Lower leg skin (tissue), 4 donors: ENCODE results near the gene TAS2R1. TPM values are rescaled to one million over a fixed set of nuclear protein-coding genes. Genes with fewer than 3 reads are reported as not detected.

Source experiments
- DNase-seq, 2 donors: peaks; one replicate each; pipeline ENCODE4 v3.0.0-alpha.2; 2019; ENCODE audit warnings: low spot score in 2 of 2
- H3K4me3 ChIP-seq: fragments of 200-600 bp; sonication (generic); 2 replicates; pipeline ENCODE4 v1.5.1; 2017; ENCODE audit warnings: mild to moderate bottlenecking, low read depth; ENCODE audit not compliant: poor library complexity, severe bottlenecking
- POLR2A ChIP-seq, 2 donors: fragments of 450-650 bp; IDR thresholded peaks; one replicate each; pipeline ENCODE4 v1.6.1; 2016 to 2017; ENCODE audit warnings: antibody characterized with exemption in 2 of 2, mild to moderate bottlenecking in 1 of 2, moderate library complexity in 1 of 2
- WGBS, 2 donors: methylation state at CpG; one replicate each; pipeline ENCODE4 v1.1.5; 2018; 5-methylcytosine and 5-hydroxymethylcytosine counted together
- intact Hi-C: fragments of 100-400 bp; cut with DNase I; formaldehyde crosslinking; loops from one replicate; pipeline ENCODE4 v1.15.0; 2023; ENCODE audit warnings: low total_unique reads
- total RNA-seq, 4 donors: library from RNA; depleted of rRNA; stranded (reverse); fragments of >200 nt; gene quantifications; one replicate each; pipeline ENCODE4 v1.1.0, GENCODE V29; 2016
- TF ChIP-seq, protein P1 (sequence below), 3 donors: fragments of 450-650 bp; IDR thresholded peaks; one replicate each; pipeline ENCODE4 v1.5.1; 2016; ENCODE audit warnings: antibody characterized with exemption in 3 of 3, mild to moderate bottlenecking in 3 of 3, moderate library complexity in 2 of 3

Gene TAS2R1
- total RNA-seq, 4 donors from 2014 or later = not detected

DNA sequence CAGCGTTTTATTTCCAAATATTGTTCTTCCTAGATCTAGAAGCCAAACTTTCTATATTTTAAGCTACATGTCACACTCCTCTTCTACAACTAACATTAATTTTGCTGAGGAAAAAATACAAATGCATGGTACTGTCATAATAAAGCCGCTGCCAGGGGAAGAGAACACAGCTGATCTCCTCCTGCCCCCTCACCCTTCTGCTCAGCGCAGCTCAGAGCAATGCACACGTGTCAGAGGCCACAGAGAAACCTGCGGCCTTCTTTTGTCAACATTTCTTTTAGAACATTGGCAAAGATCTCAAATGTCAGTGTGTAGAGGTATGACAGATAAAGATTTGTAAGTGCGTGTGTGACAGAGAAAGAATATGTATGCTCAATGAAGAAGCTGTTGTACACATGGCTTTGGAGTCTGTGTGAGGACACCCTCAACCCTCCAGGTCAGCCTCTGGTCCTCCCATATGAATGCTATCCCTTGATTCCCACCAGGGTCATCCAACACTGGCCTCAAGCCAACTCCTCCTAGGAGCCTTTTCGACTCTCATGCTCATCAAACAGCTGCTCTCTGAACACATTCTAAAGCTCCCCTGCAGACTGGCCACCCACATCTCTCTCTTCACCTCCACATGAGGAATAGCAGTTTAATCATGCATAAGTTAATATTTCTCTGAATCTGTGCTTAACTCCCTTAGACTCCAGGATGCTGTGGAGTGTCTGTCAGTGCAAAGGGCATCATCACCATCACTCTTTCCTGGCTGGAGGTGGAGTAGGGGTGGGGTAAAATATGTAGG, 40.9 kb downstream of the TAS2R1 start:
- no peak for TF ChIP-seq POLR2A (IDR thresholded peaks at IDR 0.05)
- TF ChIP-seq, protein P1, sequence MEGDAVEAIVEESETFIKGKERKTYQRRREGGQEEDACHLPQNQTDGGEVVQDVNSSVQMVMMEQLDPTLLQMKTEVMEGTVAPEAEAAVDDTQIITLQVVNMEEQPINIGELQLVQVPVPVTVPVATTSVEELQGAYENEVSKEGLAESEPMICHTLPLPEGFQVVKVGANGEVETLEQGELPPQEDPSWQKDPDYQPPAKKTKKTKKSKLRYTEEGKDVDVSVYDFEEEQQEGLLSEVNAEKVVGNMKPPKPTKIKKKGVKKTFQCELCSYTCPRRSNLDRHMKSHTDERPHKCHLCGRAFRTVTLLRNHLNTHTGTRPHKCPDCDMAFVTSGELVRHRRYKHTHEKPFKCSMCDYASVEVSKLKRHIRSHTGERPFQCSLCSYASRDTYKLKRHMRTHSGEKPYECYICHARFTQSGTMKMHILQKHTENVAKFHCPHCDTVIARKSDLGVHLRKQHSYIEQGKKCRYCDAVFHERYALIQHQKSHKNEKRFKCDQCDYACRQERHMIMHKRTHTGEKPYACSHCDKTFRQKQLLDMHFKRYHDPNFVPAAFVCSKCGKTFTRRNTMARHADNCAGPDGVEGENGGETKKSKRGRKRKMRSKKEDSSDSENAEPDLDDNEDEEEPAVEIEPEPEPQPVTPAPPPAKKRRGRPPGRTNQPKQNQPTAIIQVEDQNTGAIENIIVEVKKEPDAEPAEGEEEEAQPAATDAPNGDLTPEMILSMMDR (IDR thresholded peaks at IDR 0.05) = no peak
- 84 to 85% methylated on average over 7 of the region's 7 CpGs for WGBS, 2 donors
- intact Hi-C loops = no loop called here
- no peak for DNase-seq
- H3K4me3 ChIP-seq = no peak overlapping the region

DNA sequence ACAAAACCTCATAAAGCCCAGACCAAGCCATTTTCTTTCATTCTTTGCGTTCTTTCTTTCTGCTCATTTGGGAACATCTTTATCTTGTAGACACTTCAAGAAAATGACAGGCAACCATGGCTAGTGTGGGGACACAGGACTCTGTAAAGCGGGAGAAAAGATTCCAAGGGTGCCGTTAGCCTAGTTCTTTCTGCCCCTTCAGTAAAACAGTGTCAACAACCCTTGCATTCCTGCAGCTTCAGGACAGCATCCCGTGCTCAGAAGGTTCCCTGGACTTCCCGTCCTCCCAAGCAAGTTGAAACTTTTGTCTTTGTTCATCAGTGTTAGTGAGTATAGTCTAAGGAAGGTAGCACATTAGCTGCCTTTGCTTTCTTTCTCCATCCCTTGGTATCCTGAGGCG, 41.9 kb downstream of the TAS2R1 start:
- WGBS, 2 donors = 72 to 73% methylated on average over 6 of the region's 6 CpGs
- H3K4me3 ChIP-seq = no peak overlapping the region
- TF ChIP-seq POLR2A (IDR thresholded peaks at IDR 0.05) = no peak
- TF ChIP-seq, protein P1 (IDR thresholded peaks at IDR 0.05) = no peak
- DNase-seq = no peak
- intact Hi-C loops = no loop called here

DNA sequence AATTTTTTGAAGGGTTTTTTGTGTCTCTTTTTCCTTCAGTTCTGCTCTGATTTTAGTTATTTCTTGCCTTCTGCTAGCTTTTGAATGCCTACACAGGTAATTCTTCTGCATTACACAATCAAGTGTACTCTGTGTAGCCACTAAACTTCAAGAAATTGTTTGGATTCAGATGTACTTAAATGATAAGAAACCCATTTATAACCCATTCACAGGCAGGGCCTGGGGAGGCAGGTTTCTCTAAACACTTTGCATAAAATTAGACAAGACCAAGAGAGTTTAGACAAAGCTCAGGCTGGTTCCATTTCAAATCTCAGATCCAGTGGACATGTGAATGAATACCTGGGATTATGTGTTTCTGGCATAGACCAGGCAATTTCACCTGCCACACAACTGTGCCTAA, 43.0 kb downstream of the TAS2R1 start:
- no peak overlapping the region for H3K4me3 ChIP-seq
- DNase-seq = no peak
- TF ChIP-seq POLR2A (IDR thresholded peaks at IDR 0.05) = no peak
- TF ChIP-seq, protein P1 (IDR thresholded peaks at IDR 0.05) = no peak
- intact Hi-C loops = no loop called here

DNA sequence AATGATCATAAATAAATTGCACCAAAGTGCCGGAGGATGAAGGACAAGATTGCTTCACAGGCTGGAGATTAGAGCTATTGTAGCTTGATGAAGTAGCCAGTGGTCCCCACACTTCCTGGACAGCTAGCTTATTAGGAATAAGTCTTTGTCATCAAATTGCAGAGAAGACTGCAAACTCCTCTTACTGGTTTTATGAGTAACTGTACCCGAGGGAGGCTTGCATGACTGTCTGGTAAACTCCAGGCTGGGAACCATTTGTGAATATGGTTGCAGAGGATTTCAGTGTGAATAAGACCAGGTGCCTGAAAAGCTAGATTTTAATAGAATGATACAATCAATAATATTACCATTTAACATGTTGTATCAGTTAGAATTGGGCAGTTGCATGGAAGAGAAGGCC, 47.7 kb downstream of the TAS2R1 start:
- intact Hi-C loops = no loop called here
- WGBS, 2 donors = 66 to 87% methylated on average over 2 of the region's 2 CpGs
- TF ChIP-seq, protein P1 (IDR thresholded peaks at IDR 0.05) = no peak
- no peak for TF ChIP-seq POLR2A (IDR thresholded peaks at IDR 0.05)

More for the DNA sequence above, 47.7 kb downstream of the TAS2R1 start:
- no peak overlapping the region for H3K4me3 ChIP-seq
- no peak for DNase-seq

Other genes with a start within 250 kb of the TAS2R1 start
- 10 to 100 TPM; 13.4 to 22.3 (median 18.5) TPM for gene SEMA5A, start 84.3 kb downstream of the TAS2R1 start, total RNA-seq